Measurements from ENCODE around the gene SRGAP3.

SRGAP3 gene

GRCh38 chr3:9190276-9190675 lies 59.2 kb downstream of the SRGAP3 start:
- H3K9ac ChIP-seq: no peak overlapping the region
- no peak for TF ChIP-seq CTCF (conservative IDR thresholded peaks at IDR 0.05; ENCODE audit: low read depth, low read length)
- H4K20me1 ChIP-seq (ENCODE audit: insufficient read depth): no peaks in the 10 kb centered on the region
- no peak overlapping the region for H3K4me3 ChIP-seq (IDR thresholded peaks at IDR 0.05; ENCODE audit: insufficient read depth, low read depth, low read length)
- no peaks in the 10 kb centered on the region for H3K4me1 ChIP-seq (ENCODE audit: low read depth, poor library complexity, severe bottlenecking)
- no peak overlapping the region for H3K27ac ChIP-seq
- no peaks in the 10 kb centered on the region for H3K36me3 ChIP-seq (ENCODE audit: insufficient read depth)
- no peaks in the 10 kb centered on the region for H3K79me2 ChIP-seq (ENCODE audit: insufficient read depth, low read depth)
- H2AFZ ChIP-seq (ENCODE audit: low read depth): no peak overlapping the region
- H3K27me3 ChIP-seq (ENCODE audit: insufficient read depth, low read depth): no peaks in the 10 kb centered on the region
- H3K4me2 ChIP-seq: no peak overlapping the region

GRCh38 chr3:9188583-9188982 lies 60.9 kb downstream of the SRGAP3 start:
- H3K4me3 ChIP-seq (IDR thresholded peaks at IDR 0.05; ENCODE audit: insufficient read depth, low read depth, low read length): no peak overlapping the region
- H3K9ac ChIP-seq: no peak overlapping the region
- no peaks in the 10 kb centered on the region for H3K27me3 ChIP-seq (ENCODE audit: insufficient read depth, low read depth)
- no peaks in the 10 kb centered on the region for H4K20me1 ChIP-seq (ENCODE audit: insufficient read depth)
- H2AFZ ChIP-seq (ENCODE audit: low read depth): no peak overlapping the region
- no peaks in the 10 kb centered on the region for H3K79me2 ChIP-seq (ENCODE audit: insufficient read depth, low read depth)
- no peaks in the 10 kb centered on the region for H3K4me1 ChIP-seq (ENCODE audit: low read depth, poor library complexity, severe bottlenecking)
- H3K27ac ChIP-seq: no peak overlapping the region
- no peak overlapping the region for H3K4me2 ChIP-seq
- no peak for TF ChIP-seq CTCF (conservative IDR thresholded peaks at IDR 0.05; ENCODE audit: low read depth, low read length)
- H3K36me3 ChIP-seq (ENCODE audit: insufficient read depth): no peaks in the 10 kb centered on the region

- Histone ChIP-seq H3K4me2 (no peak overlapping the region), H3K27me3 (ENCODE audit: insufficient read depth, low read depth) (no peaks in the 10 kb centered on the region), H2AFZ (ENCODE audit: low read depth) (no peak overlapping the region), H3K79me2 (ENCODE audit: insufficient read depth, low read depth) (no peaks in the 10 kb centered on the region), H3K4me3 (IDR thresholded peaks at IDR 0.05; ENCODE audit: insufficient read depth, low read depth, low read length) (no peak overlapping the region), H3K27ac (no peak overlapping the region), H3K4me1 (ENCODE audit: low read depth, poor library complexity, severe bottlenecking) (no peaks in the 10 kb centered on the region), H3K36me3 (ENCODE audit: insufficient read depth) (no peaks in the 10 kb centered on the region), H4K20me1 (ENCODE audit: insufficient read depth) (no peaks in the 10 kb centered on the region), H3K9ac (no peak overlapping the region)
- no peak for TF ChIP-seq CTCF (conservative IDR thresholded peaks at IDR 0.05; ENCODE audit: low read depth, low read length)
These were observed 63.7 kb downstream of the SRGAP3 start for GRCh38 chr3:9185701-9186100.

- Histone ChIP-seq H3K4me1 (ENCODE audit: low read depth, poor library complexity, severe bottlenecking) (no peaks in the 10 kb centered on the region), H3K36me3 (ENCODE audit: insufficient read depth) (no peaks in the 10 kb centered on the region), H2AFZ (ENCODE audit: low read depth) (no peak overlapping the region), H3K9ac (no peak overlapping the region), H4K20me1 (ENCODE audit: insufficient read depth) (no peaks in the 10 kb centered on the region), H3K79me2 (ENCODE audit: insufficient read depth, low read depth) (no peaks in the 10 kb centered on the region), H3K27me3 (ENCODE audit: insufficient read depth, low read depth) (no peaks in the 10 kb centered on the region), H3K4me2 (no peak overlapping the region), H3K4me3 (IDR thresholded peaks at IDR 0.05; ENCODE audit: insufficient read depth, low read depth, low read length) (no peak overlapping the region), H3K27ac (no peak overlapping the region)
- no peak for TF ChIP-seq CTCF (conservative IDR thresholded peaks at IDR 0.05; ENCODE audit: low read depth, low read length)
These were observed 64.4 kb downstream of the SRGAP3 start for GRCh38 chr3:9185046-9185445.

GRCh38 chr3:9184461-9184835 lies 65.0 kb downstream of the SRGAP3 start:
- Histone ChIP-seq H3K4me1 (ENCODE audit: low read depth, poor library complexity, severe bottlenecking) (no peaks in the 10 kb centered on the region), H3K27ac (no peak overlapping the region), H3K9ac (no peak overlapping the region), H3K36me3 (ENCODE audit: insufficient read depth) (no peaks in the 10 kb centered on the region), H2AFZ (ENCODE audit: low read depth) (no peak overlapping the region), H3K4me3 (IDR thresholded peaks at IDR 0.05; ENCODE audit: insufficient read depth, low read depth, low read length) (no peak overlapping the region), H3K4me2 (no peak overlapping the region), H4K20me1 (ENCODE audit: insufficient read depth) (no peaks in the 10 kb centered on the region), H3K79me2 (ENCODE audit: insufficient read depth, low read depth) (no peaks in the 10 kb centered on the region), H3K27me3 (ENCODE audit: insufficient read depth, low read depth) (no peaks in the 10 kb centered on the region)
- TF ChIP-seq CTCF (conservative IDR thresholded peaks at IDR 0.05; ENCODE audit: low read depth, low read length): no peak

Measured in KMS-11 (cell line).